T-helper 2 cell treated with Interferon-gamma antibody and Interleukin-4, amounts not matched to agents 100 ng/mL and 5 ng/mL, for 36 hours (primary cell): ENCODE data around the gene SNU13. TPM values are rescaled to one million over a fixed set of nuclear protein-coding genes. Genes with fewer than 3 reads are reported as not detected.
"Not testable (repeated sequence)": the region's sequence is repeated elsewhere in the genome, so short reads cannot be mapped to it uniquely, and the experiment has no call there.

Experiments
- intact Hi-C: fragments of 100-400 bp; cut with micrococcal nuclease; formaldehyde crosslinking; loops from one replicate; pipeline ENCODE4 v1.15.1; 2023
- total RNA-seq: library from RNA; stranded (reverse); gene quantifications from 2 replicates; pipeline ENCODE4 v1.2.3, GENCODE V29; 2022

SNU13 gene
- total RNA-seq, 1 donor from 2014 or later: 200 TPM

GRCh38 chr22:41642331-41643110 lies 46.1 kb downstream of the SNU13 start:
- intact Hi-C loops: no loop called here

GRCh38 chr22:41641854-41642253 lies 46.8 kb downstream of the SNU13 start:
- intact Hi-C loops: no loop called here

DNA sequence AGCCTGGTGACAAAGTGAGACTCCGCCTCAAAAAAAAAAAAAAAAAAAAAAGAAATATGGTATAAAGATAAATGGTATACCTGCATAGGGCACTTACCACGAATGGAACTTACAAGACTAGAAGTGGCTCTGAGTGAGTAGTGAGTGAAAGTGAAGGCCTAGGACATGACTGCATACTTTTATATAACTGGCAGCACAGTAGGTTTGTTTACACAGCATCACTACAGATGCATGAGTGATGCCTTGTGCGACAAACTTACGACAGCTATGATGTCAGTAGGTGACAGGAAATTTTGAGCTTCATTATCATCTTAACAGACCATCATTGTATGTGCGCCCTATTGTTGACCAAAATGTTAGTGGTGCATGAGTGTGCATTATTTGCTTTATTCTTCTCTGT lies 49.9 kb downstream of the SNU13 start:
- intact Hi-C loops: no loop called here

- intact Hi-C loops: no loop called here
Observed at GRCh38 chr22:41638124-41638523, 50.5 kb downstream of the SNU13 start.

DNA sequence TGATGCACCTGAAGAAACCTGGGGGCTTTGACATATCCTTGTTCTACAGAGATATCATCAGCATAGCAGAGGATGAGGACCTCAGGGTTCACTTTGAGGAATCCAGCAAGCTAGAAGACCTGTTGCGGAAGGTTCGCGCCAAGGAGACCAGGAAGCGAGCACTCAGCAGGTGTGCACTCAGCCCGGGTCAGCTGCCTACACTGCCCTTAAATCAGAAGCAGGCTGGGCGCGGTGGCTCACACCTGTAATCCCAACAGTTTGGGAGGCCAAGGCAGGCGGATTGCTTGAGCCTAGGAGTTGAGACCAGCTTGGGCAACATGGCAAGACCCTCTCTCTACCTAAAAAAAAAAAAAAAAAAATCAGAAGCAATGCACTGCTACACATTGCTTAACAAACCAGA lies 51.0 kb downstream of the SNU13 start:
- intact Hi-C loops: not testable (repeated sequence)

DNA sequence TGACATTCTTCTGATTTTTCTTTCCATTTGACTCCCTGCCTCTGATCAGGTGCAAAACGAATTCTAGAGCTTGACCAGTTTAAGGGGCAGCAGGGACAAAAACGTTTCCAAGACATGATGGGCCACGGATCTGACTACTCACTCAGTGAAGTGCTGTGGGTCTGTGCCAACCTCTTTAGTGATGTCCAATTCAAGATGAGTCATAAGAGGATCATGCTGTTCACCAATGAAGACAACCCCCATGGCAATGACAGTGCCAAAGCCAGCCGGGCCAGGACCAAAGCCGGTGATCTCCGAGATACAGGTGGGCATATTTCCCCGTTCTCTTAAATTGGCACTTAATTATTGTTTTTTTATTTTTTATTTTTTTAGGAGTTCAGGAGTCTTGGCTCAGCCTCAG lies 52.2 kb downstream of the SNU13 start:
- intact Hi-C loops: no loop called here

GRCh38 chr22:41634610-41635009 lies 54.1 kb downstream of the SNU13 start:
- intact Hi-C loops: not testable (repeated sequence)

- intact Hi-C loops: not testable (repeated sequence)
Observed at GRCh38 chr22:41631615-41632014, 57.1 kb downstream of the SNU13 start.

DNA sequence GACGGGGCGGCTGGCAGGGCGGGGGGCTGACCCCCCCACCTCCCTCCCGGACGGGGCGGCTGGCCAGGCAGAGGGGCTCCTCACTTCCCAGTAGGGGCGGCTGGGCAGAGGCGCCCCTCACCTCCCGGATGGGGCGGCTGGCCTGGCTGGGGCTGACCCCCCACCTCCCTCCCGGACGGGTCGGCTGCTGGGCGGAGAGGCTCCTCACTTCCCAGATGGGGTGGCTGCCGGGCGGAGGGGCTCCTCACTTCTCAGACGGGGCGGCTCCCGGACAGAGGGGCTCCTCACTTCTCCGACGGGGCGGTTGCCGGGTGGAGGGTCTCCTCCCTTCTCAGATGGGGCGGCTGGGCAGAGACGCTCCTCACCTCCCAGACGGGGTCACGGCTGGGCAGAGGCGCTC lies 57.6 kb downstream of the SNU13 start:
- intact Hi-C loops: not testable (repeated sequence)

DNA sequence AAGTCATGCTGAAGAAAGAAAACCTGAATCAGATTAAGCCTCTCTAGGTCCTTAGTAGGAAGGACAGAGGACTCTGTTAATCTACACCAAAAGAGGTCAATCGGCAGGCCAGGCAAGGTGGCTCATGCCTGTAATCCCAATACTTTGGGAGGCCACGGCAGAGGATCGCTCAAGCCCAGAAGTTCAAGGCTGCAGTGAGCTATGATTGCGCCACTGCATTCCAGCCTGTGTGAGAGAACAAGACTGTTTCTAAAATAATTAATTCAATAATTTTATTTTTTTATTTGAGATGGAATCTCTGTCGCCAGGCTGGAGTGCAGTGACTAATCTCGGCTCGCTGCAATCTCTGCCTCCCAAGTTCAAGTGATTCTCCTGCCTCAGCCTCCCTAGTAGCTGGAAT lies 63.1 kb downstream of the SNU13 start:
- intact Hi-C loops: no loop called here

Other genes starting within 250 kb of the SNU13 start
- 30.8 and 32.7 TPM in 2 replicates for gene TOB2, start 242.1 kb downstream of the SNU13 start, total RNA-seq
- 61.7 and 72.6 TPM in 2 replicates for gene PHF5A, start 220.2 kb downstream of the SNU13 start, total RNA-seq
- 82.6 and 87.8 TPM in 2 replicates for gene ACO2, start 219.8 kb downstream of the SNU13 start, total RNA-seq
- 29.5 and 30.5 TPM in 2 replicates for gene POLR3H, start 144.4 kb downstream of the SNU13 start, total RNA-seq
- not detected in 2 replicates for gene CSDC2, start 127.9 kb downstream of the SNU13 start, total RNA-seq
- gene PMM1, start 99.0 kb downstream of the SNU13 start, total RNA-seq: 26.2 and 29.9 TPM in 2 replicates
- gene DESI1, start 67.8 kb downstream of the SNU13 start, total RNA-seq: 46.7 and 52.1 TPM in 2 replicates
- 323 and 325 TPM in 2 replicates for gene XRCC6, start 67.6 kb downstream of the SNU13 start, total RNA-seq
- 31.8 and 37.0 TPM in 2 replicates for gene MEI1, start 10.6 kb upstream of the SNU13 start, total RNA-seq
- gene CCDC134, start 111.8 kb upstream of the SNU13 start, total RNA-seq: 16.7 and 18.4 TPM in 2 replicates
- gene SREBF2, start 144.2 kb upstream of the SNU13 start, total RNA-seq: 131 and 132 TPM in 2 replicates
- 0.41 TPM in 1 of 2 replicates, not detected in the other for gene SHISA8, start 226.2 kb upstream of the SNU13 start, total RNA-seq
- gene TNFRSF13C, start 237.9 kb upstream of the SNU13 start, total RNA-seq: 1.3 and 1.5 TPM in 2 replicates